Fibroblast of skin of left quadriceps (primary cell): ENCODE measurements around the gene PPM1E.
"Not testable (repeated sequence)": the region's sequence is repeated elsewhere in the genome, so short reads cannot be mapped to it uniquely, and the experiment has no call there.

Experiments
- DNase-seq, 2 experiments: peaks; one replicate each; pipeline ENCODE4 v3.0.0-alpha.2; 2013; ENCODE audit warnings: low read depth in 2 of 2

Gene PPM1E

GRCh38 chr17:58947824-58948223, 192.2 kb downstream of the PPM1E start:
- DNase-seq = no peak

- DNase-seq = not testable (repeated sequence)
Measured at GRCh38 chr17:58954358-58954757, 198.7 kb downstream of the PPM1E start.

- DNase-seq = no peak
Measured at GRCh38 chr17:58956997-58957724, 201.5 kb downstream of the PPM1E start.

- not testable (repeated sequence) for DNase-seq
Measured at GRCh38 chr17:58957725-58958073, 202.0 kb downstream of the PPM1E start.

DNA sequence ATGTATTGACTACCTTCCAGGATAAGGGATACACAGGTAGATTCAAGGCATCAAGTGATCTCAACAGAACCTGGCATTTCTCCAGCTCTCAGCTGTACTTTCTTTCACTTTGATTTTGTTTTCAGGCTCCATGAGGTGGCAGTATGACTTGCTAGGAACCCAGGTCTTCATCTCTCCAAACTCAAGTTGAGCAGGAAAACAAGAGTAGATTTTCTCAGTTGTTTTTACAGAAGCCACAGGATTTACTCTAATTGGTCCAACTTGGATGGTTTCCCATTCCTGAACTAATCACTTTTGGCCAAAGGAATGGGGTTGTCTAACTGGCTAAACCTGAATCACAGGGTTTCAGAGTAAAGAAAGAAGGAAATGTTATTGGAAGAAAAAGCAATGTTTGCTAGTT, 204.4 kb downstream of the PPM1E start:
- DNase-seq = peak; percentile 11 to 18

GRCh38 chr17:58965221-58965620, 209.6 kb downstream of the PPM1E start:
- no peak for DNase-seq

DNA sequence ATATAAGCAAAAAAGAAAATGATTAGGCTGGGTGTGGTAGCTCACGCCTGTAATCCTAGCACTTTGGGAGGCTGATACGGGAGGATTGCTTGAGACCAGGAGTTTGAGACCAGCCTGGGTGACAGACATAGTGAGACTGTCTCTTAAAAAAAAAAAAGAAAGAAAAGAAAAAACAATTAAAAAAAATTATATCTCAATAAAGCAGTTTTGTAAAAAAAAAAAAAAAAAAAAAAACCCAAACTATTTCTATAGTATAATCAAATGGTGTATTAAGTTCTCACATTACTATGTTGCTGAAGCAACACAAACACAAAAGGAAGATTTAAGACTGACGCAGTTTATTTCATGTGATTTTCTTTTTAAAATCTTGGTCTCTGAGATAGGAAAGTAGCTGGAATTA, 210.6 kb downstream of the PPM1E start:
- DNase-seq = no peak

- no peak for DNase-seq
Measured at GRCh38 chr17:58968426-58969061, 212.9 kb downstream of the PPM1E start.

DNA sequence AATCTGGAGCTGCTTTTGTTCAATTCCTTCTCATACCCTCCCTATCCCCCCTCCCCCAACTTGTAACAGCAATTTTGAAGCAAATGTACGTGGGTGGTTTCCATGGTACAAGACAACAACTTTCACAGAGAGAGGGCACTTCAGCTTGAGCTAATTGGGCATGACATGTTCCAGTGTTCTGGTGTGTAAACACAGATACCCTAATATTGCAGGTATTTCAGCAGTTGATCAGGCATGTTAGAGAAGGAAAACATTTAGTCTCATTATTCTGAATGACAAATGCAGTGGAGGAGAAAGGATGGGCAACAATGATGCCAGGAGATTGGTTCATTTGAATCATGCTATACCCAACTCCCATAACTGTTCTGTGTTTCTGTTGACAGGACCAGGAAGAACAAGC, 213.5 kb downstream of the PPM1E start:
- no peak for DNase-seq

- DNase-seq = no peak
Measured at GRCh38 chr17:58969612-58970011, 214.0 kb downstream of the PPM1E start.

DNA sequence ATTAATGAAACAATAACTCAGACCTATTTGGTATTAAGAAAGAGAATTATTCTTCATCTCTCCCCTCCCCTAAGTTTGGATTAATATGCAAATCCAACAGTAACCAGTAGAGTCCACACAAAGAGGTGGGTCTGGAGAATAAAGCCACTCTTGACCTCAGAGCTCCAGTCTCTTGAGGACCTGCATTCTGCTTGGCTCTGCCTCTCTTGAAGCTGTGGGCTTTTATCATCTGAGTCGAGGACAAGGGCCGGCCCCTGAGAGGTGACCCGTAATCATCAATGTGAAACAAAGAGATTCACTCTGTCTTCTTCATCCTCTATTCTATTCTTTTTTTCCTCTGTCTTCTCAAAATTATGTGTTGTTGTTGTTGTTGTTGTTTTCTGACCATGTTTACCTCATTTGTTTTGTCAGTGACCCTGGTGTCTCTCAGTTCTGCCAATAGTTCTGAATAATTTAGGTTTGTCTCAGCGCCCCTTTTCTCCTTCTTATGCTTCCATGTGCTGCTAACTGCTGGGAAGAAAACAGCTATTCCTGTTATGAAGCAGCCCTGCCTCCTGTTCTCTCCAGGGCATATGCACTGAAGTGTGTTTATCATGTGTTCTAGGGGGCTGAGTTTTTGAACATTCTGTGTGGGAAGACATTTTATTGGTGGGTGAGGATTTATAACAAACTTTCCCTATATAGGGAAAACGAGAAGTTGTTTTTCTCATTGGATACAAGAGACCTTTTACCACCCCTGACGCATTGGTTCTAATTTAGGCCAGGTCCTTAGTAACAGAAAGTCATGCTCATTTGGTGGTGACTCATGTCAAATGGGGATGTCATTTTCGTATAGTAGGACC, 215.2 kb downstream of the PPM1E start:
- DNase-seq = no peak

DNA sequence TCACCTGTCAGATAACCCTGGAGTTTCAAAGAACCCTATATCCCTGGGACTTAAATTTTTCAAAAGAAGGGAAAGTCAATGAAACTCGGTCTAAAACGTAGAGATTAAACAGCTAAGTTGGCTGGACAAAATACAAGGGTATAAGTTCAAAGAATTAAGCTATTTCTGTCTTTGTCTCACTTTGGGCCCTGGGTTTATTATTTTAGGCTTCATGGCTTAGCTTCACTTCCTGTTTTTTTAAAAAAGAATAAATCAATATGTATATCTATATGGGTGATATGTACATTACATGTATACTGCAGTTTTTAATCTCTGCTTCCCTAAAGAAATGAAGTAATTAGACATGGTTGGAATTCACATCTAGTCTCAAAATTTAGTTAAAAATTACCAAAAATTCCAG, 218.7 kb downstream of the PPM1E start:
- no peak for DNase-seq

DNA sequence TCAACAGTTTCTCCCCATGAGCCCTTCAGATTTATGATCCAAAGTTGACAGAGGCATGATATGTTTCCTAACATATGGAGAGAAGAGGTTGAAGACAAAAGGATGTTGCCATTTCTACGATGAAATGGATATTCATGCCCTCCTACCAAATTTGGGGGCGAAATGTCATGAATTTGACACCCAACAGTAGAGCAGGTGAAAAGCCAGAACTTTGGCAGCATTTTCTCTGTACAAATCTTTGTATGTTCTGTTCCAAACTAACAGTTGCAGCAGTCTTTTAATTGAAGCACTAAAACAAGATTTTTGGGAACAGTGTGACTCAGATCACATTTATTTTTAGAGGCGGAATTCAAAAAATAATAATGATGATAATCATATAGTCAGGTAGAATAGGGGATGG, 220.9 kb downstream of the PPM1E start:
- no peak for DNase-seq

DNA sequence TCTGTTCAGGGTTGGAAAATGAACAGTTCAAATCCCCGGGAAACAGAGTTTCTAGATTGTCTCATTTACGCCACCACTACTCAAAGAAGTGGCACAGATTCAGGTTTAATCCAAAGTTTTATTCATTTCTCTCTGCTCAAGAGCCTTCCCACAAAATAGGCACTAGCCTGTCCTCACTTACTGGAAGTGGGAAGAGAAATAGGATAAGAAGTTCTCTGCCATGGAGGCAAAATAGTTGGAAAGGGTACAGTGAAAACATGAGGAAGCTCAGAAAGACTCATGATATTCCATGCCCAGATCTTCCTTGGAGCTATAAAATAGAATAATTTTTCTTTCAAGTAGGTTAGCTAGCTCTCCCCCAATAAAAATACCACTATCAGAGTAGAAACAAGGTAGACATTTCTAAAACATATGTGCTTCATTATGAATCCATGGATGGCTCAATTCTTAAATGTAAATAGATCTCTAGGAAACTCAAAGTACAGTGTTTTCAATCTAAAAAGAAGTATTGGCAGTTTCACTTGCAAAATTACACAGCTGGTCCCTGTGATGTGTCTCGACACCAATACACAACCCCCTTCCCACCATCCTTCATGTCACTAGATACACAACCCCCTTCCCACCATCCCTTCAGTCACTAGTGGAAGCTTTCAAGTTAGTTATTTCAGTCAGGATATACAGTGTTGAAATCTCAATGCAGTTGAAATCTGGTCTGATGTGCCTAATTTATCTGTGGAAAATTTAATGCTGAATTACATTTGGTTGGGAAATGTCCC, 225.2 kb downstream of the PPM1E start:
- DNase-seq = no peak

- DNase-seq = no peak
Measured at GRCh38 chr17:58982626-58983025, 227.0 kb downstream of the PPM1E start.

DNA sequence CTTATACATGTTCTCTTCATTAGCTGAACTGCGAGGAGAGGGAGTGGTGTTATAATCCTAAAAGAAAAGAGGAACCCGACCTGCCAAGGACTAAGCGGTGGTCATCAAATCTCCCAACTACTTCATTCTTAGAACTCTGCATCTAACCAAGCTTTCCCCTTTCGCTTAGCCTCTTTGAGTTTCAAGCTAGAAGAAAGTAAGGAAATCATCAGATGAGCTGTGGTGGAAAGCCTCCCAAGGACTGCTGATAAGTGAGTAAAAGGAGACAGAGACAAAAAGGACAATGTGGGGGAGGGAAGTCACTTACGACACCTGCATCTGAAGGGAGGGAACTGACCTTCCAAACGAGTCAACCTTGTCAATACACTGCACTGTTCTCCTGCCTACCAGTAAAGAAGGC, 229.7 kb downstream of the PPM1E start:
- DNase-seq = no peak

DNA sequence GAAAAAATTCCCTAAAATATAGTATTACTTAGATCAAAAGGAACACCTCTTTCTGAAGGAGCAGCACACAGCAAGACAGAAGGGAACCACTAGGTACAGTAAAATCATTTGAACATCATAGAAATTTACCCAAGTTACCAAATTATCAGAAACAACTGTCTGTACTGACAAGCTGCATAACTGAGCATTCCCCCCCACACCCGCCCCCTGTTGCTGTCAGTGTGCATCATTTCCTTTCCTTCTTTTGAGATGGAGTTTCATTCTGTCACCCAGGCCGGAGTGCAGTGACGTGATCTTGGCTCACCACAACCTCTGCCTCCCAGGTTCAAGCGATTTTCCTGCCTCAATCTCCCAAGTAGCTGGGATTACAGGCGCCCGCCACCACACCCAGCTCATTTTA, 230.3 kb downstream of the PPM1E start:
- DNase-seq = no peak

- no peak for DNase-seq
Measured at GRCh38 chr17:58989629-58990028, 234.0 kb downstream of the PPM1E start.

DNA sequence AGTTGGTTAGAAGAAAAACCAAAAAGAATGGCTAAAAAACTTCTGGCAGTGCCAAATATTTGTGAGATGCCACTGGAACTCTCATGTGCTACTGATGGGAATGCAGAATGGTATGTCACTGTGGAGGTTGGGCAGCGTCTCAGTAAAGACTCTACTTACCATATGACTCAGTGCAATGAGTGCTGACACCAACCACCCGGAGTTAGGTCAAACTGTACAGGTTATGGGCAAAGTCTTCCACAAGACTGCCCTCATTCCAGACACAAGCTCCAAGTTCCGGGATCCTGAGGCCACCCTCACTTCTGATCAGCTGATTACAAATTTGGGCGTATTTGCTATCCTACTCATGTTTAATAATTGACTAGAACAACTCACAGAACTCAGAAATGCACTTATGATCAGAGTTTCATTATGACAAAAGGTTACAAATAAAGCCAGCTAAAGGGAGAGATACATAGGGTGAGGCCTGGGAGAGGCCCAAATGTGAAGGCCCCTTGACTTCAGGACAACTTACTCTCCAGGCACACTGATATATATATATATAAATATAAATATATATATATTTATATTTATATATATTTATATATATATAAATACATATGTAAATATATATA, 236.2 kb downstream of the PPM1E start:
- no peak for DNase-seq

GRCh38 chr17:58993311-58993710, 237.7 kb downstream of the PPM1E start:
- DNase-seq = no peak

DNA sequence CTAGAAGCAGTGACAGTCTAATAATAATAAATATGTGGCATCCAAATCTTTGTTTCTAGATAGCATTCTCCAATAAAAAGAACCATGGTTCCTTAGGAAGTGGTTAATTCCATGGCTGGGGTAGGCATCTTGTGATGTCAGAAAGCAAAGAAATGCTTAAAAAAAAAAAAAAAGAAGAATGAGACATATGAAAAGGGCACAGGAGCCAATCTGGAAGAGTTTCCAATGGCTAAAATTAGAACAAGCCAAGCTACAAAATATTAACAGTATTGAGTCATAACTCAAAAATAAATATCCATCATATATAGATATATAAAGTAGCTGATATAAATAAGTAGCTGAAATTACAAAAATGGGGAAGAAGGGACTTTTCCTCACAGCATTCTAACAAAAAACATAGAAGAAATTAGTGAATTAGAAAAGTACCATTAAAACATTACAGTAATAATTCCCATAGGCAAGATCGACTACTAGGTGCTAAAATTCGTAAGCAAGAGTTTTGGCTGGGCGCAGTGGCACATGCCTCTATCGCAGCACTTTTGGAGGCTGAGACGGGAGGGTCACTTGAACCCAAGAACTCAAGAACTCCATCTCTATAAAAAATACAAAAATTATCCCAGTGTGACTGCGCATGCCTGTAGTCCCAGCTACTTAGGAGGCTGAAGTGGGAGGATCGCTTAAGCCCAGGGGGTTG, 239.7 kb downstream of the PPM1E start:
- DNase-seq = no peak
